BLaER1 treated with 17β-estradiol and CSF1 and Interleukin-3, amounts not matched to agents 10 nM and 100 nM (cell line): Measurements from ENCODE around the gene TNFRSF25.
"Not testable (repeated sequence)": the region's sequence is repeated elsewhere in the genome, so short reads cannot be mapped to it uniquely, and the experiment has no call there.

ENCODE experiments used
- H3K27ac ChIP-seq, 11 experiments: shearing (Covaris generic); formaldehyde crosslinking; 2 replicates each; pipeline ENCODE4 v1.8.1; 2022
- H3K27me3 ChIP-seq, 11 experiments: shearing (Covaris generic); formaldehyde crosslinking; 2 replicates each; pipeline ENCODE4 v1.8.1; 2022
- H3K36me3 ChIP-seq, 11 experiments: shearing (Covaris generic); formaldehyde crosslinking; 2 replicates each; pipeline ENCODE4 v1.8.1; 2022
- H3K4me1 ChIP-seq, 10 experiments: shearing (Covaris generic); formaldehyde crosslinking; 2 replicates each; pipeline ENCODE4 v1.8.1; 2022
- H3K4me2 ChIP-seq, 11 experiments: shearing (Covaris generic); formaldehyde crosslinking; 2 replicates each; pipeline ENCODE4 v1.8.1; 2022
- H3K4me3 ChIP-seq, 10 experiments: shearing (Covaris generic); formaldehyde crosslinking; 2 replicates each; pipeline ENCODE4 v1.8.1; 2022
- H3K9ac ChIP-seq, 11 experiments: shearing (Covaris generic); formaldehyde crosslinking; 2 replicates each; pipeline ENCODE4 v1.8.1; 2022
- H3K9me3 ChIP-seq, 11 experiments: shearing (Covaris generic); formaldehyde crosslinking; replicated peaks in 1 of 11; 2 replicates each; pipeline ENCODE4 v1.8.1; 2022
- H4K20me1 ChIP-seq, 11 experiments: shearing (Covaris generic); formaldehyde crosslinking; 2 replicates each; pipeline ENCODE4 v1.8.1; 2022
- Cebpa-rat ChIP-seq, 11 experiments: shearing (Covaris generic); IDR thresholded peaks; 2 replicates each; pipeline ENCODE4 v1.8.1; 2022

Gene TNFRSF25

GRCh38 chr1:6447016-6447817 is 18.8 kb downstream of the TNFRSF25 start:
- TF ChIP-seq Cebpa-rat (IDR thresholded peaks at IDR 0.05): no peak
- Histone ChIP-seq H4K20me1 (peaks cover 0 to 80% (median 34%) of the 10 kb centered on the region in 11 experiments; a peak in 17 of 22 replicates), H3K4me2 (peak overlapping the region; percentile 35 to 77 (median 66); a peak in 21 of 22 replicates), H3K27me3 (peaks cover 84 to 99% (median 99%) of the 10 kb centered on the region in 11 experiments), H3K4me3 (peak overlapping the region in 8 of 10 experiments; percentile 16 to 58 (median 39); a peak in 11 of 20 replicates), H3K4me1 (peaks cover 19 to 36% (median 27%) of the 10 kb centered on the region in 10 experiments; a peak in 19 of 20 replicates), H3K27ac (no peak overlapping the region), H3K9ac (peak overlapping the region in 2 of 11 experiments; percentile 2 to 26; a peak in 2 of 22 replicates), H3K36me3 (no peaks in the 10 kb centered on the region), H3K9me3 (no peaks in the 10 kb centered on the region)

GRCh38 chr1:6446665-6447015 is 19.3 kb downstream of the TNFRSF25 start:
- Histone ChIP-seq H3K27me3 (peaks cover 84 to 99% (median 99%) of the 10 kb centered on the region in 11 experiments), H3K4me2 (peak overlapping the region in 9 of 11 experiments; percentile 57 to 77 (median 71); a peak in 17 of 22 replicates), H3K4me3 (peak overlapping the region in 7 of 10 experiments; percentile 16 to 58 (median 41); a peak in 9 of 20 replicates), H3K27ac (no peak overlapping the region), H3K4me1 (peaks cover 19 to 36% (median 27%) of the 10 kb centered on the region in 10 experiments; a peak in 19 of 20 replicates), H3K9me3 (no peaks in the 10 kb centered on the region), H4K20me1 (peaks cover 0 to 82% (median 35%) of the 10 kb centered on the region in 11 experiments; a peak in 17 of 22 replicates), H3K9ac (no peak overlapping the region), H3K36me3 (no peaks in the 10 kb centered on the region)
- no peak for TF ChIP-seq Cebpa-rat (IDR thresholded peaks at IDR 0.05)

- not testable (repeated sequence) for H3K4me2 ChIP-seq
- Histone ChIP-seq H3K27me3 (peaks cover 84 to 99% (median 99%) of the 10 kb centered on the region in 11 experiments), H3K4me1 (peaks cover 21 to 36% (median 27%) of the 10 kb centered on the region in 10 experiments; a peak in 19 of 20 replicates)
Measured at GRCh38 chr1:6445929-6446328, 20.0 kb downstream of the TNFRSF25 start.

GRCh38 chr1:6445062-6445763 is 20.8 kb downstream of the TNFRSF25 start:
- Histone ChIP-seq H3K4me1 (peaks cover 23 to 40% (median 27%) of the 10 kb centered on the region in 10 experiments; a peak in 19 of 20 replicates), H3K4me2 (no peak overlapping the region), H4K20me1 (peaks cover 0 to 77% (median 38%) of the 10 kb centered on the region in 11 experiments; a peak in 17 of 22 replicates), H3K27me3 (peaks cover 82 to 97% (median 96%) of the 10 kb centered on the region in 11 experiments), H3K27ac (no peak overlapping the region), H3K4me3 (no peak overlapping the region), H3K9me3 (no peaks in the 10 kb centered on the region), H3K9ac (no peak overlapping the region), H3K36me3 (no peaks in the 10 kb centered on the region)
- no peak for TF ChIP-seq Cebpa-rat (IDR thresholded peaks at IDR 0.05)

More at GRCh38 chr1:6445929-6446328, 20.0 kb downstream of the TNFRSF25 start:
- H3K36me3 ChIP-seq, H3K9ac ChIP-seq, H3K9me3 ChIP-seq, H3K27ac ChIP-seq, H3K4me3 ChIP-seq: not testable (repeated sequence)
- H4K20me1 ChIP-seq: peaks cover 0 to 82% (median 38%) of the 10 kb centered on the region in 11 experiments; a peak in 17 of 22 replicates

GRCh38 chr1:6444377-6444776 is 21.6 kb downstream of the TNFRSF25 start:
- H3K36me3 ChIP-seq: no peaks in the 10 kb centered on the region
- peaks cover 31 to 48% (median 35%) of the 10 kb centered on the region in 10 experiments for H3K4me1 ChIP-seq
- H4K20me1 ChIP-seq: peaks cover 0 to 69% (median 30%) of the 10 kb centered on the region in 11 experiments; a peak in 17 of 22 replicates
- no peak overlapping the region for H3K9ac ChIP-seq
- H3K27me3 ChIP-seq: peaks cover 81 to 96% (median 88%) of the 10 kb centered on the region in 11 experiments
- no peak overlapping the region for H3K4me2 ChIP-seq
- H3K27ac ChIP-seq: no peak overlapping the region
- no peak overlapping the region for H3K4me3 ChIP-seq
- H3K9me3 ChIP-seq: no peaks in the 10 kb centered on the region
- TF ChIP-seq Cebpa-rat (IDR thresholded peaks at IDR 0.05): no peak

- Histone ChIP-seq H3K4me3 (no peak overlapping the region), H4K20me1 (peaks cover 0 to 65% (median 23%) of the 10 kb centered on the region in 11 experiments; a peak in 17 of 22 replicates), H3K27ac (no peak overlapping the region), H3K36me3 (no peaks in the 10 kb centered on the region), H3K4me1 (peaks cover 34 to 52% (median 41%) of the 10 kb centered on the region in 10 experiments), H3K9ac (no peak overlapping the region), H3K4me2 (peak overlapping the region in 4 of 11 experiments; percentile 34 to 40 (median 38); a peak in 6 of 22 replicates), H3K27me3 (peaks cover 74 to 91% (median 79%) of the 10 kb centered on the region in 11 experiments), H3K9me3 (no peaks in the 10 kb centered on the region)
- TF ChIP-seq Cebpa-rat (IDR thresholded peaks at IDR 0.05): no peak
Measured at GRCh38 chr1:6443339-6444115, 22.4 kb downstream of the TNFRSF25 start.

- Histone ChIP-seq H3K27ac (no peak overlapping the region), H3K9me3 (no peaks in the 10 kb centered on the region), H3K4me3 (no peak overlapping the region), H3K27me3 (peaks cover 55 to 71% (median 60%) of the 10 kb centered on the region in 11 experiments), H3K4me2 (no peak overlapping the region), H3K4me1 (peaks cover 18 to 48% (median 30%) of the 10 kb centered on the region in 10 experiments), H3K36me3 (no peaks in the 10 kb centered on the region), H3K9ac (no peak overlapping the region), H4K20me1 (peaks cover 0 to 50% (median 3%) of the 10 kb centered on the region in 11 experiments; a peak in 12 of 22 replicates)
- TF ChIP-seq Cebpa-rat (IDR thresholded peaks at IDR 0.05): no peak
Measured at GRCh38 chr1:6441586-6441985, 24.4 kb downstream of the TNFRSF25 start.
